GM18909 (cell line): ENCODE results near the gene RHBDF2.
"Not testable (repeated sequence)": the region's sequence is repeated elsewhere in the genome, so short reads cannot be mapped to it uniquely, and the experiment has no call there.

Source experiments
- ATAC-seq: cut with Tn5 transposase; IDR thresholded peaks from one replicate; pipeline ENCODE4 v1.9.1; 2021; ENCODE audit warnings: mild to moderate bottlenecking; ENCODE audit not compliant: unreplicated experiment, poor library complexity

Gene RHBDF2

GRCh38 chr17:76538941-76539570 is 37.8 kb upstream of the RHBDF2 start:
- ATAC-seq: no peak

DNA sequence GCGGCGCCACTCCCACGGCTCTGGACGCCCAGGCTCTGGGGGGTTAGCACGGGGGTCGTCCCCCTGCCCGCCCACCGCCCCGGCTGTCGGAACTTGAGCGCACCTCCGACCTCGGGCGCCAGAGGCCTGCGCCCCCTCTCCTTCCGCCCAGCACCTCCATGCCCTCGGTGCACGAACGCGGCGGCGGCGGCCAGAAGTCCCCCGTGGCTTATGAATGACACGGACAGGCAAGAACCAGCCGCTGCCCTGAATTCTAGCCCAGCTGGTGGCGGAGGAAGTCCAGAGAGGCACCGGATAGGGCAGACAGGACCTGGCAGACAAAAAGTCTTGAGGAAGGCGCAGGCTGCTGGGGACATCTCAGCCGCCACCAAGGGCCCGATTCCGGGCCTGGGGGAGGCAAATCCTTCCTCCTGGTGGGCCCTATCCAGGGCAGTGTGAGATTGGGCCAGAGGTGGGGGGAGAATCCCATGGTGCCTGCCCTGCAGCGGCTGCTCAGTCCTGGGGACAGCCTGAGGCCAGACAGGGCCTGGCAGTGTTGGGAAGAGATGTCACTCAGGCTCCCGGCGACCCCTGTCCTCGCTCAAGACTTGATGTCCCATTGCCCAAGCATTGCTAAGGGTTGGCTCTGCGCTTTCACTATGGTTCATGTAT is 37.2 kb upstream of the RHBDF2 start:
- ATAC-seq: no peak

GRCh38 chr17:76537578-76538280 is 36.5 kb upstream of the RHBDF2 start, which contains the start of gene CYGB:
TSS of gene CYGB (minus strand) at chr17:76537709. CDS start at chr17:76537542, 167 bp downstream.
- ATAC-seq: no peak

- ATAC-seq: no peak
These were observed 36.0 kb upstream of the RHBDF2 start for GRCh38 chr17:76537288-76537577.

- no peak for ATAC-seq
These were observed 35.5 kb upstream of the RHBDF2 start for GRCh38 chr17:76536511-76537287.

DNA sequence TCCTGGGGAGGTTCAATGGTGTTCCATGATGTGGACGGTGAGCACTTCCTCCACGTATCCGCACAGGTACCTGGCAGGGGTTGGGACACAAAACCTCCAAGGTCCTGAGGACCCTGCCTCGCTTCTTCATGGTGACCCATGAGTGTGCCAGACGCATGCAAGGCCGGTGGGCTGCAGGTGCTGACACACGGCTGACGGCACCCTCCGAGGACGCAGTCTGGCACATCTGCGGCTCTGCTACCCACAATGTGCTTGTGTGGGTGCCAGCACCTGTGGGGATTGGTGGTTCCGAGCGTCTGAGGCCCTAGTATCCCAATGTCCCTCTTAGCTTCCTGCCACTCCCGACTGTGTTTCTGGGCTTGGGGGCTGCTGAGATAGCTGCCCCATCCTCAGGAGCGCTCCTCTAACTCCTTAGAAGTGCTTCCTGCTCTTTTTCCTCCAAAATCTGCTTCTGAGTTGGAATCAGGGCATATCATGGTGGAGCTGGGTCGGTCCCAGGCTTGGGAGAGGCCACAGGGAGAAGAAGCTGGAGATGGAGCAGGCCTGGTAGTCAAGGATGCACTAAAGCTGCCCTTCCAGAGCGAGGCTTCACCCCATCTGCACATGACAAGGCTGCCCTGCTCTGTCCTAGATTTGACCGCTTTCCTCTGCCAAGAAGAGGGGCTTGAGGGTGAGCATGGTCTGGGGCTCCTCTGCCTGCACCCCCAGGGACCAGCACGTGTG is 34.7 kb upstream of the RHBDF2 start:
- ATAC-seq: no peak

DNA sequence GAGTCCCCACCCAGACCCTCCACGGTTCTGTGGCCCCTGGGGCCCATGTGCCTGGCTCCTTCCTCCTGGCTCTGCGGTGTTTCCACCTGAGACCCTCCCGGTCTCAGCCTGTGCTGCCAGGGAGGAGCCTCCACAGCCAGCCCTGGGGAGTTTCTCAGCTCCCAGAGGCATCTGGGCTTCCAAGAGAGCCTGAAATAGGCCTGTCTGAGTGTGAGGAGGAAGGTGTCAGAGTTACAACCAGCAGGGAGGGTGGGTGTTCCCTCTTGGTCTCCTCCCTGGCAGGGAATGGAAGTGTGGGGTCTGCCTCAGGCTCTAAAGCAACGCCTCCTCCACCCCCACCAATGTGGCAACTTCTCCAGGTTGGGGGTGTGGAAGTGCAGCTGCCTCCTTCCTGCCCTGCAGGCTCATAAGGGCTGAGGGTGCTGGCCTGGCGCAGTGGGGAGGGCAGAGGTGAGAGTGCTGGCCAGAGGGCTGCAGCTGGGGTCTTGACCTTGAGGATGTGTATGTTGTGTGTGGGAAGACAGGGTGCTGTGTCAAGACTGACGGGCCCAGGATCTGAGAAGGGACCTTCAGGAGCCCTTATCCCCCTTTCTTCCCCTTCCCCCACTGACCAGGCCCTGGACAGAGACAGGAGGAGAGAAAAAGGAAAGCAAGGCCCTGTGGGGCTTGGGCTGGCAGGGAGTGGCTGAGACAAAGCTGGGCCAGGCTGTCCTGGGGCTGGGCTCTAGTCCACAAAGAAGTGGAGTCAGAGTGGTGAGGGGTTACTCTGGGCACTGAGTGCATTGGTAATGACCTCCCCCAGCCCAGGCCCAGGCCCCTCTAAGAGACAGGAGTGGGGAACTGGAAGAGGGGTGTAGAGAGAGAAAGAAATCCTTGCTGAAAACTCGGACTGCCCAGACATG is 33.9 kb upstream of the RHBDF2 start:
- no peak for ATAC-seq

GRCh38 chr17:76533640-76534359 is 32.6 kb upstream of the RHBDF2 start:
- not testable (repeated sequence) for ATAC-seq

GRCh38 chr17:76532072-76532651 is 30.9 kb upstream of the RHBDF2 start:
- ATAC-seq: no peak

- ATAC-seq: no peak
These were observed 30.3 kb upstream of the RHBDF2 start for GRCh38 chr17:76531486-76532038.

DNA sequence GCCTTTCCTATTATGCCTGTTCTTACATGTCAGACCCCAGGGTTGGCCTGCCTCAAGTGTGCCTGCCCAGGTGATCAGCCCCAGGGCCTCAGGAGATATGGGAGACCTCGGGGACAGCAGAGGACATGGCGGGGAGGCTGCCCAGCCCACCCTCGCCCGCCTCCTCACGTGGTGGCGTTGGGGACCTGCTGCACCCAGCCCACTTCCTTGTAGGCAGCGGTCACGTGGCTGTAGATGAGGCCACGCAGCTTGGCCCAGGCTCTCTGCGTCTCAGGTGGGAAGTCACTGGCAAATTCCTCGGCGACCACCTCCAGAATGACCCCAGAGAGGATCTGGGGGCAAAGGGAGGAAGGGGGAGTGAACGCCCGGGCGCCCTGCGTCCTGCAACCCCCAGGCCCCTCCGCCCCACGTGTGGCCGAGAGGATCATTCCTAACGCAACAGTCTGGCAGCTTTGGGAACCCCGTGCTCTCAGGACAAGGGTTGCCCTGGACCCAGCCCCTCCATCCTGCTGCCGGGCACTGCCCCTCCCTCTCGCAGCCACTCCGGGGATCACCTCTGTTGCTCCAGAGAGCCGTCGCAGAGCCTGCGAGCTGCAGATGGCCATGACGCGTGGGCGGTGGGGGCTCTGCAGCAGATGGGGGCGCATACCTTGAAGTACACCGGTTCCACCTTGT is 29.7 kb upstream of the RHBDF2 start:
- ATAC-seq: no peak

DNA sequence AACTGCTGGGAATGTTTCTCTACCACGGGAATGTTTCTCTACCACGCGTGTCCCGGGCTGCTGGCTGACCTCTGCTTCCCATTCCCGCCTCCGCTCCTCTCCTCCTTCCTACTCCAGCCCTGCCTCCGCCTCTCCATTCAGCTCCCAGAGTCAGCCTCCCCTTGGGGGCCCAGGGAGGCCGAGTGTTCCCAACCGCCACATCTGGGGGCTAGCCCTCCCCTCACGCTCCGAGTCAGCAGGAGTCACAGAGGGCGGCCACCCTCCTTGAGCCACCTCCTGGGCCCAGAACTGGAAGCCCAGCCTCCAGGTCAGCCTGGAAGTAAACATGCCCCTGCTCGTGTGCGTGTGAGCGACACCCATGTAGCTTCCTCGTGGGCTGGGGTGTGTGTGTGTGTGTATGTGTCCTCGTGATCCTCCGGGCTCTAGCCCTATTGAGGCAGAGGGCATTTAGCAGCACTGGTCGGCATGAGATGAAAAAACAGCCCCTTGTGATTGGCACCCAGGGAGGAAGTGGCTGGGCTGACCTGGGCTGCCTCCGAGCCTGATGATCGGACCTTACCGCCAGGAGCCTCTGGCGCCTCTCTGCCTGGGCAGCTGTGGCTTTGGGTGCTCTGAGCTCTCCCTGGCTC is 29.0 kb upstream of the RHBDF2 start:
- no peak for ATAC-seq

DNA sequence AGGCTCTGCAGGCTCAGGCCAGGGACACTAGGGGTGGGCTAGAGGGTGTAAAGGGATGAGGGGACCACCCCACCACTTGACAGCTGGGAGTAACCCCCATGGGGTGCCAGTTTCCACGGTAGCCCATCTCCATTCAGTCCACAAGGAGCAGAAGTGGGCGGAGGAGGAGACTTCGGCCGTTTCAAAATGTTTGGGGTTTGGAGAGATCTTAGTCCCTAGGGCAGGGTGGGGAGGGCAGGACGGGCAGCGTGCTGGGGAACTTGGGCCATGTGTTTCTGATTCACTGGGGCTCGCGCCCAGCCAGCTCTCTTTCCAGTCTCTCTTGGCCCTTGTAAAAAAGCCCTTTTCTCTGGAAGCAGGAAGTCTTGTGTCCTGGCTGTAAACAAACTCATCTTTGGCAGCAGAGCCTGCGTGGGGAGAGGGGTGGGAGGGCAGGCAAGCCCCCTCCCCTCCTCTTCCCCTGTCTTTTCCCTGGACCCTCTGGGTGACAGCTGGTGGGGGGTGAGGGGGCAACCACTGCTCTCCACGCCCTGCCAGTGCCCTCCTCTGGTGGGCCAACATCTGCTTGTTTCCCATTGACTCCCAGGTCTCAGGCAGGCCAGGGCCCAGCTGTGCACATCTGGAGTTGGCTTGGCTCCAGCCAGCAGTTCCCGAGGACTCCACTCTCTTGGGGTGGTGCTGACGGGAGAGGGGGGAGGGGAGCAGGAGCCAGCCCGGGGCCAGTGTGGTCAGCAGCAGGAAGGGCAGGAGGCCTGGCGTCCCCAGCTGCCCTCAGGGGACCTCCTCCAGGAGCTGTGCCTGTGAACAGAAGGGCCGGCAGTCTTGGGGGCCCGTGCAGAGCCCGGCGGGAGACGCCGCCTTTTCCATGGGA is 28.2 kb upstream of the RHBDF2 start:
- ATAC-seq: no peak

- no peak for ATAC-seq
These were observed 27.5 kb upstream of the RHBDF2 start for GRCh38 chr17:76528528-76529223.

GRCh38 chr17:76528156-76528527 is 26.9 kb upstream of the RHBDF2 start:
- peak; percentile 35 for ATAC-seq
